Gastroesophageal sphincter (tissue), 3 donors: Measurements from ENCODE around the gene CAMK1G.

ENCODE experiments used
- EP300 ChIP-seq: sonication (generic); formaldehyde crosslinking; IDR thresholded peaks from one replicate; pipeline ENCODE4 v1.6.1; 2017; ENCODE audit warnings: antibody characterized with exemption, mild to moderate bottlenecking
- POLR2A ChIP-seq, 2 donors: fragments of 450-650 bp; IDR thresholded peaks; one replicate each; pipeline ENCODE4 v1.6.1; 2017; ENCODE audit warnings: antibody characterized with exemption in 2 of 2, mild to moderate bottlenecking in 2 of 2, moderate library complexity in 1 of 2
- POLR2AphosphoS5 ChIP-seq: sonication (generic); formaldehyde crosslinking; IDR thresholded peaks from one replicate; pipeline ENCODE4 v1.6.1; 2017; ENCODE audit warnings: antibody characterized with exemption
- TF ChIP-seq, protein P1 (sequence below), 4 experiments: fragments of 200-600 bp in 2 of 4; fragments of 450-650 bp in 2 of 4; sonication (generic) in 1 of 4; IDR thresholded peaks; one replicate each; pipeline ENCODE4 v1.5.1; 2017 to 2019; ENCODE audit warnings: antibody characterized with exemption in 4 of 4, mild to moderate bottlenecking in 2 of 4, moderate library complexity in 2 of 4

DNA sequence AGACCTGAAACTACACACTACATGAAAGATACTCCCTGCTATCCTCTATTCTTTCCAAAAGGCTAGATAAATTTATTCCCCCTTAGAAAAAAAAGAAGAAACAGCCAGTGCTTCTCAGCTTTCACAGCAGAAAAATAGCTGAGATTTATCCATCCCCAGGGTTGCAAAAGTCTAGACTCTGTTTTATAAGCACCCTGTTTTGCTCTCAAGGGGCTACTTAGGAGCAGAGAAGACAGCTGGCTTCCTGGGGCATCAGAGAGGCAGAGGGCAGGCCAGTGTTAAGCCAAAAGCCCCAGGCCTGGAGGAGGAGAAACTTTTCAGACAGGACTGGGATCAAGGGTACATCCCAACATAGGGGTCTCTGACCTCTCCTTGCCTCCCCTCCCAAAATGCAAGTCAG lies 64.8 kb downstream of the CAMK1G start:
- TF ChIP-seq, protein P1, sequence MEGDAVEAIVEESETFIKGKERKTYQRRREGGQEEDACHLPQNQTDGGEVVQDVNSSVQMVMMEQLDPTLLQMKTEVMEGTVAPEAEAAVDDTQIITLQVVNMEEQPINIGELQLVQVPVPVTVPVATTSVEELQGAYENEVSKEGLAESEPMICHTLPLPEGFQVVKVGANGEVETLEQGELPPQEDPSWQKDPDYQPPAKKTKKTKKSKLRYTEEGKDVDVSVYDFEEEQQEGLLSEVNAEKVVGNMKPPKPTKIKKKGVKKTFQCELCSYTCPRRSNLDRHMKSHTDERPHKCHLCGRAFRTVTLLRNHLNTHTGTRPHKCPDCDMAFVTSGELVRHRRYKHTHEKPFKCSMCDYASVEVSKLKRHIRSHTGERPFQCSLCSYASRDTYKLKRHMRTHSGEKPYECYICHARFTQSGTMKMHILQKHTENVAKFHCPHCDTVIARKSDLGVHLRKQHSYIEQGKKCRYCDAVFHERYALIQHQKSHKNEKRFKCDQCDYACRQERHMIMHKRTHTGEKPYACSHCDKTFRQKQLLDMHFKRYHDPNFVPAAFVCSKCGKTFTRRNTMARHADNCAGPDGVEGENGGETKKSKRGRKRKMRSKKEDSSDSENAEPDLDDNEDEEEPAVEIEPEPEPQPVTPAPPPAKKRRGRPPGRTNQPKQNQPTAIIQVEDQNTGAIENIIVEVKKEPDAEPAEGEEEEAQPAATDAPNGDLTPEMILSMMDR (IDR thresholded peaks at IDR 0.05) = no peak
- TF ChIP-seq POLR2A (IDR thresholded peaks at IDR 0.05) = no peak
- TF ChIP-seq POLR2AphosphoS5 = no peak
- no peak for TF ChIP-seq EP300
